Ecto neural progenitor cell (in vitro differentiated cells): ENCODE results near the gene C22orf42.
"Not testable (repeated sequence)": the region's sequence is repeated elsewhere in the genome, so short reads cannot be mapped to it uniquely, and the experiment has no call there.

Experiments used
- DNase-seq: peaks from one replicate; pipeline ENCODE4 v3.0.0-alpha.2; 2018; ENCODE audit warnings: low spot score

C22orf42 gene

DNA sequence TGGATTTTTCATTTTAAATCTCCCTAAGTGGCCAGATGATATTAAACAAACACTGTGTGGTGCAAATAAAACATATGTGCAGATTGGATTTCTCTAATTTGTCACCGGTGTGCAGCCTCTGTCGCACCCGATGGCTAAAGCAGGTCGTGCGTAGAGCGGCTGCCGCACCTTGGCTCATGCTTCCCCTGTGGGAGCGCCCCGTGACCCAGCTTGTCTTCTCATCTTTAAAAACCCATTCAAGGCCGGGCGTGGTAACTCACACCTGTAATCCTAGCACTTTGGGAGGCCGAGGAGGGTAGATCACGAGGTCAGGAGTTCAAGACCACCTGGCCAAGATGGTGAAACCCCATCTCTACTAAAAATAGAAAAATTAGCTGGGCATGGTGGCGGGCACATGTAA is 24.3 kb downstream of the C22orf42 start:
- not testable (repeated sequence) for DNase-seq

DNA sequence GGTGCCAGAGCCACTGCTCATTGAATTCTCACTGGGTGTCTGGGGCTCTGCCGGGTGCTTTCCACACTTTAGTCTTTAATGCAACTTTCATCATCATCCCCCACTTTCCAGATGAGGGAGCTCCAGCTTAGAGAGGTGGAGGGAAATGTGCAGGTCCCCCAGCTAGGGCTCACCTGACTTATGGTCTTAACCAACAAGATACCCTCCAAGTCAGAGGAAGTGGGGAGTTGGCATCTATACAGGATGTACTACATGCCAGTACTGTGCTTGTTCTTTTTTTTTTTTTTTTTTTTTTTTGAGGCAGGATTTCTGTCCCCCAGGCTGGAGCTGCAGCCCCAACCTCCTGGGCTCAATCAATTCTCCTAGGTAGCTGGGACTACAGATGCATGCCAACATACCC is 26.3 kb downstream of the C22orf42 start:
- DNase-seq, result no peak

DNA sequence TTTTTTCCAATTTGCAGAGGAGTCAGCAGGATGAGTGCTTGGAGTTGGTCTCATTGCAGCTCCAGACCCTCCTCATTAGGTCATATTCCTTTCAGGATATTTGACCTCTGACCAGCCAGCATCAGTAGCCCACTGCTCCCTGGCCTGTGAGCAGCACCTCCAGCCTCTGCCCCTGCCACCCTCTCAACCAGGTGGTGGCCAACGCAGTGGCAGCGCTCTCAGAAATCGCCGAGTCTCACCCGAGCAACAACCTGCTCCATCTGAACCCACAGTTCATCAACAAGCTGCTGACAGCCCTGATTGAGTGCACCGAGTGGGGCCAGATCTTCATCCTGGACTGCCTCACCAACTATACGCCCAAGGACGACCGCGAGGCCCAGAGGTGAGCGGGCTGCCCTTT is 27.0 kb downstream of the C22orf42 start:
- no peak for DNase-seq

DNA sequence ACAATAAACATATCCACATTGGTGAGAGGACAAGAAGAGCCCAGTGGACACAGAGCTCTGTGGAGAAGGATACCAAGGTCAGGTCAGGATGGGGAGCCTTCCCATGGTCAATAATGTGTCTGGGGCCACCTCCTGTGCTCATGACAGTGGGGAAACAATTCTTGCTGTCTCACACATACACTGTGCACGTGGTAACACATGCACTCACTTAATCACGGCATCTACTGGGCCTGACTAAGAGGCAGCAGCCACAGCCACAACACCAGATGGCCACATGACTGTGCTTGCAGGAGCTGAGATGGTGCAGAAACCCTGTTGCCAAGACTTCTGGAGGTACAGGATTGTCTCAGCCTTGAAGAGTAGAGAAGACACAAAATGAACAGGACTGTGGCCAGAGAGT is 28.6 kb downstream of the C22orf42 start:
- DNase-seq, result no peak

DNA sequence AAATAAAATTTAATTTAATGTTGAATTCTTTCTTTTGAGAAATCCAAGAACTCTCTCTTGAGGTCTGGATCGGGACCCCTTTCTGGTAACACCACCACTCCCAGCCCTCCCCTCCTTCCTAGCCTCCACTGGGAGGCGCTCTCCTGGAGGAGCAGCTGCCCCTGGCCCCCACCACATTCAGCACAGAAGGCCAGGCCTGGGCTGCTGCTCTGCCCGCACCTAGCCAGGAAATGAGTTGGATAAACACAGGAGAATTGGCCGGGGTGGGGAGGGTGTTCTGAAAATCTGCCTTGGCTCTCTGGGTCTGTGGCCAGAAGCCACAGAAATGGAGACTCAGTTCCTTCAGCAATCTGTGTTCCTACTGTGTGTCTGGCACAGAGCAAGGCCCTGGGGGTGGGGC is 31.2 kb downstream of the C22orf42 start:
- no peak for DNase-seq

DNA sequence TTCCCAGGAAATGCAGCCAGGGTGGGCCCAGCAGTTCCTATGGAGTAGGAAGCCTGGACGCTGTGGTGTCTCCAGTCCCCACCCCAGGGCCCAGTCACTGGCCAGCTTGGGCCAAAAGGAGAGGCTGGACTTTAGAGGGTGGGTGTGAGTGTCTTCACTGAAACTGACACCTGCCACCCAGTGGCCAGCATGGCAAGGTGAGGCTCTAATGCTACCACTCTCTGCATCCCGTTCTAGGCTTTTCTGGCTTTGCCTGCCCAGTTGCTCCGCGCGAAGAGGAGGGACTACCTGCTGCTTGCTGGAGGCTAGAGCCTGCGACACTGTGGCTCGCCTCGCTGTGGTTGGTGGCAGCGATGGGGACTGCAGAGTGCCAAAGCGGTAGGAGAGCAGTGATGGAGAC is 35.4 kb downstream of the C22orf42 start:
- DNase-seq, result no peak

DNA sequence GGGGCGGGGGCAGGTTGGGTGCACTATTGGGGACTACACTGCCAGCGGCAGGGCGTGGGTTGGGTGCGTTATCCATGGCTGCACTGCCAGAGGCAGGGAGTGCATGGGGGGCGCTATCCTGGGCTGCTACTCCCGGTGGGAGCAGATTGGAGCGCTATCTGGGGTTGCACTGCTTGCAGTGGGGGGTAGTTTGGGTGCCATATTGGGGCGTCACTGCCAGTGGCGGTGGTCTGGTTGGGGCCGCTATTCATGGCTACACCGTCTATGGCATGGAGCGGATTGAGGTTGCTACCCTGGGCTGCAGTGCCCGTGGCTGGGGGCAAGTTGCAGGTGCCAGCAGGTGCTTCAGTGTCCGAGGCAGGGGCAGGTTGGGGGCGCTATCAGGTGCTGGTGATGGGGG is 36.2 kb downstream of the C22orf42 start:
- DNase-seq, result no peak

DNA sequence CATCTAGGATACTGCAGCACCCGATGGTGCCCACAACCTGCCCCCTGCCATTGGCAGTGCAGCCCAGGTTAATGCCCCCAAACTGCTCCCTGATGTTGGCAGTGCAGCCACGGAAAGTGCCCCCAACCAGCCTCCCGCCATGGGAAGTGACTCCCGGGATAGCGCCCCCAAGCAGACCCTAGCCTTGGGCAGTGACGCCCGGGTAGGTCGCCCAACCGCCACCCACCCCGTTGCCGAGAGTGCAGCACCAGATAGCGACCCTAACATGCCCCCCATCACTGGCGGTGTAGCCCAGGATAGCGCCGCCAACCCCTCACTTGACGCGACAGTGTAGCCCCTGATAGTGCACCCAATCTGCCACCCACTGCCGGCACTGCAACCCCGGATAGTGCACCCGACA is 38.5 kb downstream of the C22orf42 start:
- DNase-seq, result no peak

DNA sequence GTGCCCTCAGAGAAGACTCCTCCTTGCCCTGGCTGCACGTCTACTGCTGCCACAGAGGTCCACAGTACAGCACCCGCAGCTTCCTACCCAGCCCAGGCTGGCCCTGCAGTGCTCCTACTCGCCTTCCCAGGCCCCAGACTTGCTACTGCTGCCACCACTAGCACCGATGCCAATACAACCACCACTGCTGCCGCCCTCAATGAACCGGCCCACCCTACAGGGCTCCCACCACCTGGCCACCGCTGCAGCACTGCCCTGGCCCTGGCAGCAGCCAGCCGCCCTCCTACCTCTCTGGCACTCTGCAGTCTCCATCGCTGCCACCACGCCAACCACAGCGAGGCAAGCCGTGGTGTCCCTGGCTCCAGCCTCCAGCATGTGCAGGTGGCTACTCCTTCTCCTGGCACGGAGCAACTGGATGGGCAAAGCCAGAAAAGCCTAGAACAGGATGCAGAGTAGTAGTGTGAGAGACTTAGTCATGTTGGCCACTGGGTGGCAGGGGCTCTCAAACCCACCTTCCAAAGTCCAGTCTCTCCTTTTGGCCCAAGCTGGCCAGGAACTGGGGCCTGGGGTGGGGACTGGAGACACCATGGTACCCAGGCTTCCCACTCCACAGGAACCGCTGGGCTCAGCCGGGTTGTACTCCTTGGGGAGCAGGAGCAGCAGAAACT is 39.4 kb downstream of the C22orf42 start:
- DNase-seq, result no peak

DNA sequence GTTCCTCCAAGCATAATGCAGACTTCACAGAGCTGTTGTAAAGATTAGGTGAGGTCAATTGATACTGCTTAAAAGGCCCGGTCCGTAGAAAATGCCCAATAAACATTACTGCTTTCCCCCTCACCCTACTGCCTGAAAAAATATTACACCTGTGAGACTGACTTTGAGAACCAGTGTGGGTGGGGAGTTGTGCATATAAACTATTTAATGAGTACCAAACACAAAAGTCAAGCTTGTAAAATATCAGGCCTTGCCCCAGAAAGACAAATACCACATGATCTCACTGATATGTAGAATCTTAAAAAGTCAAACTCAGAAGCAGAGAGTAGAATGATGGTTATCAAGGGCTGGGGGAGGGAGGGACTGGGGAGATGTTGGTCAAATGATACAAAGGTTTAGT is 46.7 kb downstream of the C22orf42 start:
- no peak for DNase-seq

DNA sequence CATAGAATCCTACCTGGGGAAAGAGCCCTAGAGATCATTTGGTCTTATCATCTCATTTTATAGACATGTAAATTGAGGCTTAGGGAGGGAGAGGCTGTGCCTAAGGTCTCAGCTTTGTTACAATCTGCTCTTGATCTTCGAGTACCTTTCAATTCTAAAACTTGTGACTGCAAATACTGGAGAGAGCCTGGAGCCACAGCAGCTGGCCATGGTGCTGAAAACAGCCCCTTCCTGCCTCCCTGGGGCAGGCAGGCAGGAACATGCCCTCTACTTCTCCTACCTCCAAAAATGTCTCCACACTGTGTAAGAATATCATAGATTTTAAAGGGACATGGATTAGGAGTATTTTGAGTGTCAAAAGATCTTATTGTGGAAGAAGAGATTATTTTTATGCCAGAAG is 52.2 kb downstream of the C22orf42 start:
- no peak for DNase-seq

DNA sequence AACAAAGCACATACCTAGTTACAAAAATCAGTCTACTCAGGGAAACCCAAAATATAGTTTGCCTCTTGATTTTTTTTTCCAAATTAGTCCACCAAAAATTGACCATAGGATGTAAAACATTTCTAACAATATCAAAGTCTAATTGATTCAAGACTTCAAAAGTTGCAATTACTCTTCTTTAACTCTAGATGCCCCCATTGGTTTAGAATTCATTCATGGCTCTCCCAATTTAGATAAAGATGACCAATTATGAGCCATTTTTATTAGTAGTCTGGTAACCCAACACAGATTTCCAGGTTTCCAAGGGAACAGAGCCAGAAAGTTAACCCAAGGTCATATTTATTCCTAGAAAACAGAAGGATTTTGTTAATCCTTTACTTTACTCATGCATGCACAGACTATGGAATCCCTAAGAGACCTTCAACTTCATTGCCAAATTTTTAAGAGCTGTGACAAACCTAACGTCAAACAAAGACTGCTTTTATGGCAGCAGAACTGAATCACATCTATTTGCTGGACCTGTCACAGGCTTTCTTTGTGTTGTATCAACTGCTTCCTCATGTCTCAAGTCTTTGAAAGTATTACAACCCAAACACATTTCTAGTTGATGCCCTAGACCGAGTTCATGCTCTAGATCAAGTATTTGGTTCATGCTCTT is 55.3 kb downstream of the C22orf42 start:
- DNase-seq, result no peak

DNA sequence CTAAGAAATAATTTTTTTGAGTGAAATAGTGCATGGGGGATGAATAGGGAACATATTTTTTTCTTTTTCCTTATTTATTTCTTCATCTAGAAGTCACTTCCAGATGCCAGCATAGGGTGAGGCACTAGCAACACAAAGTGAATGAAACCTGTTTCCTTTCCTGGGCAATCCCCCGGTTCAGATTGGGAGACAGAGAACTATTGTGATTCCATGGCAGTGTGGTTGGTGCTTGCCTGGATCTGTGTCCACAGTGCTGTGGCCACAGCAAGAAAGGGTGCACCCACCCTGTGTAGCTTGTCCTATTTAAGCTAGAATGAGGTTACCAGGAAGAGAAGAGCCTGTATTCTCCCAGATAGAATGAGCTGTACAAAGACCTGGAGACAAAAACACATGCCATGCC is 58.4 kb downstream of the C22orf42 start:
- no peak for DNase-seq
